GM23338 (cell line): ENCODE results near the gene DNAH10. TPM values are rescaled to one million over a fixed set of nuclear protein-coding genes. Genes with fewer than 3 reads are reported as not detected.

Source experiments
- ATAC-seq: fragments of 200-7000 bp; cut with Tn5 transposase; 3 replicates; pipeline ENCODE4 v1.9.1; 2020
- DNase-seq: peaks from one replicate; pipeline ENCODE4 v3.0.0-alpha.2; 2015; ENCODE audit warnings: low spot score
- H2AFZ ChIP-seq: fragments of 200-600 bp; sonication (generic); 2 replicates; pipeline ENCODE4 v1.8.0; 2016; ENCODE audit warnings: antibody characterized with exemption, mild to moderate bottlenecking, moderate library complexity
- H3F3A ChIP-seq: fragments of 200-600 bp; sonication (generic); replicated peaks from 2 replicates; pipeline ENCODE4 v1.8.0; 2017; ENCODE audit warnings: antibody characterized with exemption, mixed run types, low read depth
- H3K27ac ChIP-seq: fragments of 200-600 bp; sonication (generic); 2 replicates; pipeline ENCODE4 v1.6.1; 2016; ENCODE audit warnings: low read depth
- H3K27me3 ChIP-seq: fragments of 200-600 bp; sonication (generic); 2 replicates; pipeline ENCODE4 v1.8.0; 2016; ENCODE audit warnings: mild to moderate bottlenecking, mixed run types, moderate library complexity; ENCODE audit not compliant: insufficient read depth
- H3K36me3 ChIP-seq: fragments of 200-600 bp; sonication (generic); 2 replicates; pipeline ENCODE4 v1.8.0; 2016; ENCODE audit warnings: mild to moderate bottlenecking; ENCODE audit not compliant: insufficient read depth
- H3K4me1 ChIP-seq: fragments of 200-600 bp; sonication (generic); 2 replicates; pipeline ENCODE4 v1.8.0; 2016; ENCODE audit warnings: mild to moderate bottlenecking, moderate library complexity; ENCODE audit not compliant: insufficient read depth
- H3K4me2 ChIP-seq: fragments of 200-600 bp; sonication (generic); 2 replicates; pipeline ENCODE4 v1.7.1; 2017; ENCODE audit warnings: mixed run types
- H3K4me3 ChIP-seq: fragments of 200-600 bp; sonication (generic); 2 replicates; pipeline ENCODE4 v1.6.1; 2016; ENCODE audit warnings: mixed run types
- H3K79me2 ChIP-seq: fragments of 200-600 bp; sonication (generic); replicated peaks from 2 replicates; pipeline ENCODE4 v1.8.0; 2017; ENCODE audit warnings: mild to moderate bottlenecking; ENCODE audit not compliant: insufficient read depth
- H3K9me2 ChIP-seq: fragments of 200-600 bp; sonication (generic); 2 replicates; pipeline ENCODE4 v1.8.0; 2017; ENCODE audit not compliant: insufficient read depth
- H4K20me1 ChIP-seq: fragments of 200-600 bp; sonication (generic); replicated peaks from 2 replicates; pipeline ENCODE4 v1.8.0; 2017; ENCODE audit warnings: mild to moderate bottlenecking; ENCODE audit not compliant: insufficient read depth
- H3K27ac Mint-ChIP-seq: 2 replicates; pipeline ENCODE4 v1.8.0; 2020; ENCODE audit warnings: inconsistent platforms, mild to moderate bottlenecking, moderate library complexity, mixed read lengths
- H3K27me3 Mint-ChIP-seq: 3 replicates; pipeline ENCODE4 v1.8.0; 2022; ENCODE audit warnings: low read depth, mild to moderate bottlenecking, moderate library complexity, mixed read lengths, inconsistent platforms; ENCODE audit not compliant: insufficient read depth, poor library complexity
- H3K36me3 Mint-ChIP-seq: 3 replicates; pipeline ENCODE4 v1.8.0; 2021; ENCODE audit warnings: low read depth, mild to moderate bottlenecking, inconsistent platforms, moderate library complexity, mixed read lengths
- H3K4me1 Mint-ChIP-seq: 3 replicates; pipeline ENCODE4 v1.8.0; 2020; ENCODE audit warnings: mild to moderate bottlenecking, inconsistent platforms, mixed read lengths
- H3K4me3 Mint-ChIP-seq: 3 replicates; pipeline ENCODE4 v1.8.0; 2021; ENCODE audit warnings: moderate library complexity, mild to moderate bottlenecking, inconsistent platforms, mixed read lengths
- H3K9me3 Mint-ChIP-seq: 3 replicates; pipeline ENCODE4 v1.8.0; 2020; ENCODE audit warnings: moderate library complexity, mild to moderate bottlenecking, inconsistent platforms, mixed read lengths
- CREB1 ChIP-seq: fragments of 250-450 bp; sonication (Bioruptor Pico); IDR thresholded peaks from 2 replicates; pipeline ENCODE4 v1.5.0; 2020; ENCODE audit warnings: low read depth, mild to moderate bottlenecking, moderate library complexity
- EZH2 ChIP-seq: fragments of 200-600 bp; sonication (generic); IDR thresholded peaks from one replicate; pipeline ENCODE4 v1.8.0; 2017; ENCODE audit warnings: antibody characterized with exemption, mild to moderate bottlenecking, low read depth; ENCODE audit not compliant: unreplicated experiment
- EZH2phosphoT487 ChIP-seq: fragments of 200-600 bp; sonication (generic); IDR thresholded peaks from one replicate; pipeline ENCODE4 v1.8.1; 2018; ENCODE audit warnings: antibody characterized with exemption; ENCODE audit not compliant: unreplicated experiment
- JUNB ChIP-seq: IDR thresholded peaks from one replicate; pipeline ENCODE4 v1.6.1; 2016; ENCODE audit warnings: antibody characterized with exemption; ENCODE audit not compliant: unreplicated experiment
- NANOG ChIP-seq: IDR thresholded peaks from 2 replicates; pipeline ENCODE4 v1.6.1; 2016; ENCODE audit warnings: antibody characterized with exemption, borderline replicate concordance
- REST ChIP-seq: IDR thresholded peaks from one replicate; pipeline ENCODE4 v1.6.1; 2018; ENCODE audit warnings: antibody characterized with exemption; ENCODE audit not compliant: unreplicated experiment
- STAT1 ChIP-seq: IDR thresholded peaks from one replicate; pipeline ENCODE4 v1.6.1; 2016; ENCODE audit warnings: antibody characterized with exemption; ENCODE audit not compliant: unreplicated experiment
- ZNF114 ChIP-seq: fragments of 250-450 bp; sonication (Bioruptor Pico); IDR thresholded peaks from 2 replicates; pipeline ENCODE4 v1.5.0; 2020; ENCODE audit warnings: mild to moderate bottlenecking, moderate library complexity
- ZNF331 ChIP-seq: fragments of 250-450 bp; sonication (Bioruptor Pico); IDR thresholded peaks from 2 replicates; pipeline ENCODE4 v1.5.0; 2020; ENCODE audit warnings: low read depth, mild to moderate bottlenecking, moderate library complexity
- polyA plus RNA-seq: library from polyadenylated mRNA; unstranded; fragments of >200 nt; fragmentation: Nextera tagmentation; extraction: Ambion mirVana; gene quantifications from 2 replicates; pipeline ENCODE4 v1.2.1, GENCODE V29; 2016
- total RNA-seq: library from RNA; depleted of rRNA; stranded (reverse); fragments of >200 nt; shearing (Covaris generic); gene quantifications from 2 replicates; pipeline ENCODE4 v1.2.3, GENCODE V29; 2014
- TF ChIP-seq, protein P1 (sequence below), 2 experiments: fragments of 200-600 bp in 1 of 2; sonication (generic) in 1 of 2; conservative IDR thresholded peaks; 2 replicates each; pipeline versions ENCODE4 v1.5.1 to v1.6.1; 2016 to 2017; ENCODE audit warnings: antibody characterized with exemption in 2 of 2, low read depth in 2 of 2, mild to moderate bottlenecking in 2 of 2, moderate library complexity in 1 of 2
- TF ChIP-seq, protein P2 (sequence below): IDR thresholded peaks from 2 replicates; pipeline ENCODE4 v1.6.1; 2016; ENCODE audit warnings: antibody characterized with exemption

The DNAH10 gene
- total and polyA plus RNA-seq, 2 experiments from 2014 or later = 0.03 TPM

DNA sequence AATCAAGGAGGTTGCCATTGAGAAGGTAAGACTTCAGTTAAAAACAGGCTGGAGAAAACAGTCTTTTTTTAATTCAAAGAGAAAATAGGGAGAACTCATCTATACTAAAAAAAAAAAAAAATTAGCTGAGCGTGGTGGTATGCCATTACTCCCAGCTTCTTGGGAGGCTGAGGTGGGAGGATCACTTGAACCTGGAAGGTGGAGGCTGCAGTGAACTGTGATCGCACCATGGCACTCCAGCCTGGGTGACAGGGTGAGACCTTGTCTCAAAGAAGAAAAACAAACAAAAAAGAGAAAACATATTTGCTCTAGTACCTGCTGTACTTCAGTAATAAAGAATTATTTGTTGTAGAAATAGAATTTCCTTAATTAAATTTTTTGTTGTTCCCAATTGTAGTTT lies 68.6 kb downstream of the DNAH10 start:
- Mint-ChIP-seq H3K4me1 (no peaks in the 10 kb centered on the region), H3K4me3 (no peak overlapping the region), H3K36me3 (no peaks in the 10 kb centered on the region; the same call in 2 of the 3 replicates), H3K9me3 (peaks cover 63% of the 10 kb centered on the region), H3K27me3 (peaks cover 6% of the 10 kb centered on the region), H3K27ac (no peak overlapping the region)
- no peak for TF ChIP-seq EZH2
- TF ChIP-seq, protein P1, sequence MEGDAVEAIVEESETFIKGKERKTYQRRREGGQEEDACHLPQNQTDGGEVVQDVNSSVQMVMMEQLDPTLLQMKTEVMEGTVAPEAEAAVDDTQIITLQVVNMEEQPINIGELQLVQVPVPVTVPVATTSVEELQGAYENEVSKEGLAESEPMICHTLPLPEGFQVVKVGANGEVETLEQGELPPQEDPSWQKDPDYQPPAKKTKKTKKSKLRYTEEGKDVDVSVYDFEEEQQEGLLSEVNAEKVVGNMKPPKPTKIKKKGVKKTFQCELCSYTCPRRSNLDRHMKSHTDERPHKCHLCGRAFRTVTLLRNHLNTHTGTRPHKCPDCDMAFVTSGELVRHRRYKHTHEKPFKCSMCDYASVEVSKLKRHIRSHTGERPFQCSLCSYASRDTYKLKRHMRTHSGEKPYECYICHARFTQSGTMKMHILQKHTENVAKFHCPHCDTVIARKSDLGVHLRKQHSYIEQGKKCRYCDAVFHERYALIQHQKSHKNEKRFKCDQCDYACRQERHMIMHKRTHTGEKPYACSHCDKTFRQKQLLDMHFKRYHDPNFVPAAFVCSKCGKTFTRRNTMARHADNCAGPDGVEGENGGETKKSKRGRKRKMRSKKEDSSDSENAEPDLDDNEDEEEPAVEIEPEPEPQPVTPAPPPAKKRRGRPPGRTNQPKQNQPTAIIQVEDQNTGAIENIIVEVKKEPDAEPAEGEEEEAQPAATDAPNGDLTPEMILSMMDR (conservative IDR thresholded peaks at IDR 0.05; ENCODE audit: low read depth in 2 of 2) = no peak
- TF ChIP-seq, protein P2, sequence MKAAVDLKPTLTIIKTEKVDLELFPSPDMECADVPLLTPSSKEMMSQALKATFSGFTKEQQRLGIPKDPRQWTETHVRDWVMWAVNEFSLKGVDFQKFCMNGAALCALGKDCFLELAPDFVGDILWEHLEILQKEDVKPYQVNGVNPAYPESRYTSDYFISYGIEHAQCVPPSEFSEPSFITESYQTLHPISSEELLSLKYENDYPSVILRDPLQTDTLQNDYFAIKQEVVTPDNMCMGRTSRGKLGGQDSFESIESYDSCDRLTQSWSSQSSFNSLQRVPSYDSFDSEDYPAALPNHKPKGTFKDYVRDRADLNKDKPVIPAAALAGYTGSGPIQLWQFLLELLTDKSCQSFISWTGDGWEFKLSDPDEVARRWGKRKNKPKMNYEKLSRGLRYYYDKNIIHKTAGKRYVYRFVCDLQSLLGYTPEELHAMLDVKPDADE = no peak
- no peak for TF ChIP-seq REST
- no peak for TF ChIP-seq STAT1
- TF ChIP-seq EZH2phosphoT487 = no peak
- no peak for TF ChIP-seq CREB1 (CRISPR knock-in tag)
- no peak for TF ChIP-seq JUNB
- no peak for TF ChIP-seq NANOG
- TF ChIP-seq ZNF331 (CRISPR knock-in tag) = no peak
- Histone ChIP-seq H3K4me3 (no peak overlapping the region), H3F3A (no peaks in the 10 kb centered on the region), H3K4me2 (no peak overlapping the region), H3K79me2 (no peaks in the 10 kb centered on the region), H3K9me2 (no peaks in the 10 kb centered on the region), H3K4me1 (no peaks in the 10 kb centered on the region), H4K20me1 (no peaks in the 10 kb centered on the region), H3K27me3 (no peaks in the 10 kb centered on the region), H3K36me3 (no peaks in the 10 kb centered on the region; the same call in 1 of the 2 replicates), H3K27ac (no peak overlapping the region), H2AFZ (no peak overlapping the region)
- no peak for ATAC-seq
- DNase-seq = no peak

DNA sequence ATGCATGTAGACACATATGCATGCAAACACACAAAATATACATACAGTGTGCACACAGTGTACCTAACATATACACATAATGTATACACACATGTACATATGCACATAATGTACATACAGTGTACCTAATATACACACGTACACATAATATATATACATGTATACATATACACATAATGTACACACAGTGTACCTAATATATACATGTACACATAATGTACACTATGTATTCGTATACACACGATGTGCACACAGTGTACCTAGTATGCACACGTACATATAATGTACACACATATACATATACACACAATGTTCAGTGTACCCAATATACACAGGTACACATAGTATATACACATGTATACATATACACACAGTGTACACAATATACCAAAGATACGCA lies 70.0 kb downstream of the DNAH10 start:
- H2AFZ ChIP-seq = no peak overlapping the region
- H3F3A ChIP-seq = no peaks in the 10 kb centered on the region
- H4K20me1 ChIP-seq = no peaks in the 10 kb centered on the region
- peaks cover 53% of the 10 kb centered on the region for H3K9me3 Mint-ChIP-seq
- no peak overlapping the region for H3K27ac Mint-ChIP-seq
- no peaks in the 10 kb centered on the region; the same call in 1 of the 2 replicates for H3K36me3 ChIP-seq
- no peak overlapping the region for H3K4me2 ChIP-seq
- no peaks in the 10 kb centered on the region for H3K4me1 ChIP-seq
- H3K4me3 Mint-ChIP-seq = no peak overlapping the region
- DNase-seq (no peak), ATAC-seq (no peak)
- H3K27me3 Mint-ChIP-seq = peaks cover 6% of the 10 kb centered on the region
- H3K79me2 ChIP-seq = no peaks in the 10 kb centered on the region
- no peaks in the 10 kb centered on the region for H3K9me2 ChIP-seq
- H3K4me1 Mint-ChIP-seq = no peaks in the 10 kb centered on the region
- H3K36me3 Mint-ChIP-seq = no peaks in the 10 kb centered on the region; the same call in 2 of the 3 replicates
- H3K4me3 ChIP-seq = no peak overlapping the region
- H3K27me3 ChIP-seq = no peaks in the 10 kb centered on the region
- H3K27ac ChIP-seq = no peak overlapping the region
- TF ChIP-seq, protein P2 = no peak
- no peak for TF ChIP-seq ZNF114 (CRISPR knock-in tag)
